GM12865 (cell line): Measurements from ENCODE around the gene MED15.

Source experiments
- DNase-seq: peaks from one replicate; pipeline ENCODE4 v3.0.0; 2010; ENCODE audit warnings: low read depth
- H3K4me3 ChIP-seq: 2 replicates; pipeline ENCODE4 v1.5.1; 2011; ENCODE audit warnings: mild to moderate bottlenecking, low read depth, low read length, control low read depth
- TF ChIP-seq, protein P1 (sequence below): IDR thresholded peaks from 2 replicates; pipeline ENCODE4 v1.5.1; 2011; ENCODE audit warnings: low read length, control low read depth, low read depth, inconsistent platforms; ENCODE audit not compliant: insufficient read depth; ENCODE audit errors: missing control alignments

MED15 gene

DNA sequence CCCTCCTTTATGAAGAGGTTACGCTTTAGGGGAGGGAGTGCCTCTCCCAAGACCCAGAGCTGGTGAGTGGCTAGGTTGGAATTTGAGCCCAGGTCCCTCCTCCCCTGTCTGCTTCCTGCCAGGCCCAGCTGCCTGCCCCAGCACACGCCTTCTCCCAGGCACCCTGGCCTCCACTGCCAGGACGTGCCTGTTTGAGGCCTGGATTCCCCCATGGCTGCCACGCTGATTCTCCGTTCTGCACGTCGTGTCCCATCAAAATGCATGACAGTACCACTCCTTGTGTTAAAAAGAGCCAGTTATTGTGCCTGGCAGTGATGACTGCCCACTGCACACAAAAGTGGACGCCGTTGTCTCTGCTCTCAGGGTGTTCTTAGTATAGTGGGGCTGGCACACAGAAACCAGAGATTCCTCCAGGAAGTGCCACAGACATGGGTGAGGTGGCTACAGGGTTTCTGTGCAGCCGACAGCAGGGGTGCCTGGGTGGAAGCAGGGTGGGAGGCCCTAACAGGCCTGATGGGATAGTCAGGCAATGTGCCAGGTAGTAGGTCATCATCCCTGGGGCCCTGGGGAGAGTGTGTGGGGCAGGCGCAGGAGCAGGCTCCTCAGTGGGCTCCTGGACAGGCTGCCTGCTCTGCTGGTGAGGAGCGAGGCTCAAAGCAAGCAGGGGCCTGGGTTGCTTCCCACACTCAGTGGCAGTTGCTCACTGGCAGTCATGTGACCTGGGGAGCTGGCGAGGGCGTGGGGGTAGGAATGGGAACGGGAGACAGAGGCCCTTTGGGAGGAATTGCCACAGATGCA is 24.2 kb downstream of the MED15 start:
- H3K4me3 ChIP-seq = no peak overlapping the region
- TF ChIP-seq, protein P1, sequence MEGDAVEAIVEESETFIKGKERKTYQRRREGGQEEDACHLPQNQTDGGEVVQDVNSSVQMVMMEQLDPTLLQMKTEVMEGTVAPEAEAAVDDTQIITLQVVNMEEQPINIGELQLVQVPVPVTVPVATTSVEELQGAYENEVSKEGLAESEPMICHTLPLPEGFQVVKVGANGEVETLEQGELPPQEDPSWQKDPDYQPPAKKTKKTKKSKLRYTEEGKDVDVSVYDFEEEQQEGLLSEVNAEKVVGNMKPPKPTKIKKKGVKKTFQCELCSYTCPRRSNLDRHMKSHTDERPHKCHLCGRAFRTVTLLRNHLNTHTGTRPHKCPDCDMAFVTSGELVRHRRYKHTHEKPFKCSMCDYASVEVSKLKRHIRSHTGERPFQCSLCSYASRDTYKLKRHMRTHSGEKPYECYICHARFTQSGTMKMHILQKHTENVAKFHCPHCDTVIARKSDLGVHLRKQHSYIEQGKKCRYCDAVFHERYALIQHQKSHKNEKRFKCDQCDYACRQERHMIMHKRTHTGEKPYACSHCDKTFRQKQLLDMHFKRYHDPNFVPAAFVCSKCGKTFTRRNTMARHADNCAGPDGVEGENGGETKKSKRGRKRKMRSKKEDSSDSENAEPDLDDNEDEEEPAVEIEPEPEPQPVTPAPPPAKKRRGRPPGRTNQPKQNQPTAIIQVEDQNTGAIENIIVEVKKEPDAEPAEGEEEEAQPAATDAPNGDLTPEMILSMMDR = no peak
- DNase-seq = no peak

DNA sequence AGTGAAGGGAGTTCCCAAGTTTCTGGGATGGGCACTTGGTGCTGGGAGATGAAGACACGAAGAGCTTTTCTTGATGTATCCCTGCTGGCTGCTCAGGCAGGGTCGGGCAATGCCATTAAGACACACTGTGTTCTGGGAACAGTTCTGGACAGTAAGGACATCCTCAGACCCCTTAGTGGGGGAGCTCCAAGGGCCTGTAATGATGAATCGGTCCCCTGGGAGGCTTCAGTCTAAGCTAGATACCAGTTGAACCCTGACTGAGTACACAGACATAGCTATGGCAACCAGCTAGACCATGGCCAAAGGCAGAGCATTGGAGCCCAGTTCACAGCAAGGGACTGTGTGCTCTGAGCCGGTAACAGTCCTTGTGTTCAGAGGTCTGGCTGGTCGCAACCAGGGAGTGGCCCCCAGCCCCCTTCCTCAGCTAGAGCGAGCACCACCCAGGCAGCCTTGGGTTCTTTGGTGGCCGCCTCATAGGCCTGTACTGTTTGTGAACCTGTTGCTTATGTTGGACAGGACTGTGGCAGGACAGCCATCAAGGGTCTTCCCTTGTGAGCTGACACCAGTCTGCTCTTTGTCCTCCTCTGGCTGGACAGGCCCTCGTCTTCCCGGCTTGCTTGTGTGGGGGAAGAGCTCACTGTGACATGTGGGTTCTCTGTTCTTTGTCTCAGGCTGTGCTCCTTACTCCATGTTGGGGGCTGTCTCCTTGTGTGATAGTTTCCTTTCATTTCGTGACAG is 25.0 kb downstream of the MED15 start:
- TF ChIP-seq, protein P1 = no peak
- no peak overlapping the region for H3K4me3 ChIP-seq
- no peak for DNase-seq

DNA sequence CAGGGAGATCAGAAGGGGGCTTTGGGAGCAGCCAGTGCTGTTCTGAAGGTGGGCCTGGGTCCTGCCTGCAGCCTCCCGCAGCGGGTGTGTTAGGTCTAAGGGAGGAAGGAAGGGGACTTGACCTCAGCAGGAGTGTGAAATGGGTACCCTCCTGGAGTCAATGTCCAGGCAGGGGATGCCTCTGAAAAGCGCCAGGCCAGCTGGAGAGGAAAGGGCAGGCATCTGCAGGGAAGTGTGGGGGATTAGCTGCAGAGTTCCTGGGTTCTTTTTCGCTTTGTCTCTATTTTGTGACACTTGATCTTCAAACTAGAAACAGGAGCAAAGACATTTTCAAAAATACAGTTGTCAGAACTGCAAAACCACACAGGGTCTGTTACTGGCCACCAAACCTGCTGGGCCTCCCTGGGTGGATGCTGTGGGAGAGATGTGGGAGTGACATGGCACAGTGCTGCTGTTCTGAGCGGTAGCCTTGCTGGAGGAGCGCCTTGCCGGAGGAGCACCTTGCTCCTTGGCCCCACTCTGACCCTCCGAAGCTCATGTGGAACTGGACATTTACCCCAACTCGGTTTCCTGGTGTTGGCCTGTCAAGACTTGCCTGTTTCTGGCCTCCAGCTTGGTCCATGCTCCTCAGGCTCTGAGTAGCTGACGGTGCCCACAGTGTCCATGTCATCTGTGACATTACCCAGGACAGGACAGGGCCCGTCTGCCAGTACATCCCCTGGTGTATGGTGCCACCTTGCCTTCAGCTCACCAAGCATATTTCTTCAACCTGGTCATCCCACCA is 25.9 kb downstream of the MED15 start:
- H3K4me3 ChIP-seq = no peak overlapping the region

DNA sequence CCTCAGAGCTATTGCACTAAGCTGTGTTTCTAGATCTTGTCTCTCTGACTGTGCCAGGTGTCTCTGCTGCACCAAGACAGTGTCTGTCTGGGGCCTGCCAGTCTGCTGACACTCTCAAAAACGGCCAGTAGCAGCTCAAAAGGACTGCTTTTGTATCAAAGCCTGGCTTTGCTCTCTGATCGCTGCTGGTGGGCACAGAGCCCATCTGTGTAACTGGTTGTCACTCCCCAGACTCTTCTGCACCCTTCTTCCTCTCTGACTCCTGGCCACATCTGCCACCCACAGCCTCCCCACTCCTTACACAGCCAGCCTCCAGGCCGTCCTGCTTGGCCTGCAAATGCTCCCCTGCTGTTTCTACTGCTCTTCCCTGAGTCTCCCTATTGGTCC is 26.5 kb downstream of the MED15 start:
- TF ChIP-seq, protein P1 = no peak
- DNase-seq = no peak
- no peak overlapping the region for H3K4me3 ChIP-seq

More for the DNA sequence above, 25.9 kb downstream of the MED15 start:
- no peak for DNase-seq
- TF ChIP-seq, protein P1 = no peak

DNA sequence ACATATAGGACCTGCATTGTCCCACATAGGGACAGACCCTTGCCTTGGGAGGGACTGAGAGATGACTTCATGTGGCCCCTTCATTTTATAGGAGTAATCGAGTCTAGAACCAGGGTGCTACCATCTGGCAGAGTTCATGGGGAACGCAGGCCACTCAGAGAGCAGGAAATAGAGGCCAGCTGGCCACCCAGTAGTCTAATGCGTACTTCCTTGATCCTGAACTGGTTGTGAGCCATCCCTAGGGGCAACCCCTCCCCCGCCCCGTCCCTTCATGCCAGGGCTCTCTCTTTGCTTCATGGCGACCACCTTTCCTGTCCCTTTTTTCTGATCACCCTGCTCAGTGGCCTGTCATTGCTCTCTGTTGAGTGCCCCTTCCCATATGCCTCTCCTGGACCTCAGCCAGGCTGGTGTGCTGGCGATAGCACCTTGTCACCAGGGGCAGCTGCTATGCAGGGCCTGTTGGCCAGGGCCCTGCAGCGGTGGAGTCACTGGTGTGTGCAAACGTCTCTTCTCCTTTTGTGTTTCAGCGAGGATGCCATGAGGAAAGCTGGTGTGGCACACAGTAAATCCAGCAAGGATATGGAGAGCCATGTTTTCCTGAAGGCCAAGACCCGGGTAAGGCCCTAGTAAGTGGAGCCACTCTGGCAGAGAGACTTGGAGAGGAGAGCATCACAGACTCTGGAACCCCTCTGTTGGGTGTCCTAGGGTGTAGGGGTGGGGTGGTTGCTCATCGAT is 29.3 kb downstream of the MED15 start:
- H3K4me3 ChIP-seq = no peak overlapping the region
- DNase-seq = no peak
- TF ChIP-seq, protein P1 = no peak

DNA sequence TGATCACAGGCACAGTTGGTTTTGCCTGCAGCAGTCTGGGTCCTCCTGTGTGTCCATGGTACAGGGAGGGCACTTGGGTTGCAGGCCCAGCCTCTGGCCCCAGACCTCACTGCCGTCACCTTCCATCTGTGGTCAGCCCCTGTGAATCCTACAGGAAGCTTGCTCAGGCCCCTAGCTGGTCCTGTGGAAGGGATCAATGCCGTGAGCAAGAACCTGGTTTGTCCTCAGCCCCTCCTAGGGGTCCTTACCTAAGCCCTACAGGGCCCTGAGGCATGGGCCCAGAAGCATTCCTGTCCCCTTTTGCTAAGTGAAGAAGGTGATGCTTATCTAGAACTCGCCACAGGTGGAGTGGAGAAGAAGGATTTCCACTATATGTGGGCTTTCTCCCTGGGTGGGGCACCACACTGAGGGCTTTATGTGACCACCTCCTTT is 29.9 kb downstream of the MED15 start:
- no peak overlapping the region for H3K4me3 ChIP-seq
- DNase-seq = no peak
- TF ChIP-seq, protein P1 = no peak
